GM20000 (cell line): ENCODE data around the gene PGAP3.

Experiments used
- DNase-seq: peaks from one replicate; pipeline ENCODE4 v3.0.0; 2012; ENCODE audit warnings: low spot score
- CTCF ChIP-seq: IDR thresholded peaks from 2 replicates; pipeline ENCODE4 v1.5.1; 2012; ENCODE audit warnings: mild to moderate bottlenecking, control low read depth; ENCODE audit errors: extremely low read depth, missing control alignments

PGAP3 gene

GRCh38 chr17:39628655-39629493 lies 59.0 kb downstream of the PGAP3 start:
- no peak for DNase-seq
- no peak for TF ChIP-seq CTCF

GRCh38 chr17:39627712-39628516 lies 59.9 kb downstream of the PGAP3 start:
- TF ChIP-seq CTCF: no peak
- no peak for DNase-seq

- TF ChIP-seq CTCF: no peak
- DNase-seq: no peak
Observed at GRCh38 chr17:39627047-39627711, 60.7 kb downstream of the PGAP3 start.

GRCh38 chr17:39626171-39627046 lies 61.4 kb downstream of the PGAP3 start, which contains the start of gene PPP1R1B:
PPP1R1B (plus strand) TSS chr17:39626952; CDS start chr17:39627393, 441 bp downstream.
- TF ChIP-seq CTCF: no peak
- DNase-seq: no peak

- no peak for TF ChIP-seq CTCF
- no peak for DNase-seq
Observed at GRCh38 chr17:39625198-39625785, 62.6 kb downstream of the PGAP3 start.

- no peak for DNase-seq
- TF ChIP-seq CTCF: no peak
Observed at GRCh38 chr17:39624313-39624712, 63.5 kb downstream of the PGAP3 start.
